Pancreas (tissue), 10 donors: ENCODE results near the gene SNCAIP. TPM values are rescaled to one million over a fixed set of nuclear protein-coding genes. Genes with fewer than 3 reads are reported as not detected.
A peak's percentile ranks its signal among the peaks of the same experiment; 100 is the strongest.

Source experiments
- ATAC-seq, 4 donors: fragments of 200-7000 bp; cut with Tn5 transposase; one replicate each; pipeline versions ENCODE4 v1.8.0 to v1.9.1; 2020; ENCODE audit warnings: mild to moderate bottlenecking in 4 of 4, moderate library complexity in 4 of 4
- DNase-seq, 6 donors: peaks; one replicate each; pipeline ENCODE4 v3.0.0-alpha.2; 2020
- FAIRE-seq: peaks from 2 replicates; lab custom pipeline; 2012; peaks lifted over from hg19 to GRCh38; lab: Jason Lieb, UNC
- H3K27ac ChIP-seq, 4 donors: fragments of 200-600 bp; sonication (generic); 1 replicate in 3 of 4; 2 replicates in 1 of 4; pipeline versions ENCODE4 v1.5.0 to v1.8.0; 2020
- H3K27me3 ChIP-seq, 4 donors: fragments of 200-600 bp; one replicate each; pipeline ENCODE4 v1.8.0; 2021
- H3K36me3 ChIP-seq, 3 donors: fragments of 200-600 bp; sonication (generic) in 1 of 3; one replicate each; pipeline versions ENCODE4 v1.5.0 to v1.8.0; 2020 to 2021
- H3K4me1 ChIP-seq, 3 donors: fragments of 200-600 bp; one replicate each; pipeline ENCODE4 v1.8.0; 2021
- H3K4me3 ChIP-seq, 4 donors: fragments of 200-600 bp; sonication (generic) in 2 of 4; one replicate each; pipeline versions ENCODE4 v1.5.0 to v1.8.0; 2020 to 2021
- H3K9me3 ChIP-seq, 4 donors: fragments of 200-600 bp; one replicate each; pipeline ENCODE4 v1.8.0; 2021
- CTCF ChIP-seq, 4 donors: fragments of 200-600 bp; sonication (generic) in 3 of 4; IDR thresholded peaks; one replicate each; pipeline versions ENCODE4 v1.5.0 to v1.8.0; 2021; ENCODE audit warnings: antibody characterized with exemption in 4 of 4
- WGBS, 2 donors: extraction: QIAGEN DNeasy Blood & Tissue Kit; methylation state at CpG; one replicate each; pipeline ENCODE4 v1.1.7; 2013; 5-methylcytosine and 5-hydroxymethylcytosine counted together
- intact Hi-C, 3 donors: fragments of 100-400 bp; cut with DNase I; formaldehyde crosslinking; loops; one replicate each; pipeline versions ENCODE4 v1.11.1 to v1.14.2; 2022
- polyA plus RNA-seq, 2 donors: library from polyadenylated mRNA; stranded (reverse); fragments of 200-250 nt; gene quantifications; one replicate each; pipeline ENCODE4 v1.2.3, GENCODE V29; 2013
- total RNA-seq, 6 donors: library from RNA; stranded (reverse); fragmentation: NEBNext Ultra II Directional in 4 of 6; extraction: Animal tissue kit (Norgen Biotek cat#: 25700) in 4 of 6; gene quantifications; one replicate each; pipeline versions ENCODE4 v1.2.1 to v1.2.4, GENCODE V29; 2021 to 2023
- donor health status: healthy with polysubstance abuse.
- donor health status: DM: no; HTN: no; CAD: no; lungs with moderate emphysema.
- donor health status: DM: no; HTN: no; CAD: no.
- donor health status: control.
- donor health status: control.
- donor health status: Bipolar disorder and iron deficiency.
- donor health status: DM: yes; HTN: yes; CAD: no.
- donor health status: DM: no; HTN: no; CAD: no.
- donor health status: DM: no; HTN: no; CAD: no.
- donor health status: DM: yes; HTN: yes; CAD: no.

The SNCAIP gene
- total and polyA plus RNA-seq, 8 donors = 0.03 to 1.1 (median 0.28) TPM; not detected in 1

- H3K4me3 ChIP-seq = no peak overlapping the region
- intact Hi-C loops = no loop called here
- FAIRE-seq = no peak
- no peaks in the 10 kb centered on the region for H3K4me1 ChIP-seq
- WGBS, 2 donors = 60 to 80% methylated on average over 2 of the region's 2 CpGs
- no peak for DNase-seq
- no peaks in the 10 kb centered on the region for H3K9me3 ChIP-seq
- no peak for TF ChIP-seq CTCF (IDR thresholded peaks at IDR 0.05)
- H3K27ac ChIP-seq = no peak overlapping the region
- H3K36me3 ChIP-seq = no peaks in the 10 kb centered on the region
- ATAC-seq = no peak
- H3K27me3 ChIP-seq = no peaks in the 10 kb centered on the region
Observed at GRCh38 chr5:122398016-122398415, 86.0 kb downstream of the SNCAIP start.

GRCh38 chr5:122400341-122400740, 88.3 kb downstream of the SNCAIP start:
- FAIRE-seq (no peak), ATAC-seq (no peak), DNase-seq (no peak)
- Histone ChIP-seq H3K27ac (no peak overlapping the region), H3K36me3 (no peaks in the 10 kb centered on the region), H3K4me3 (no peak overlapping the region), H3K4me1 (no peaks in the 10 kb centered on the region), H3K27me3 (no peaks in the 10 kb centered on the region), H3K9me3 (no peaks in the 10 kb centered on the region)
- intact Hi-C loops = no loop called here
- no peak for TF ChIP-seq CTCF (IDR thresholded peaks at IDR 0.05)
- WGBS, 2 donors = 71 to 79% methylated on average over 1 of the region's 1 CpG

- WGBS, 2 donors = 68 to 71% methylated on average over 1 of the region's 1 CpG
- DNase-seq = no peak
- no peak overlapping the region for H3K4me3 ChIP-seq
- TF ChIP-seq CTCF (IDR thresholded peaks at IDR 0.05) = no peak
- no peaks in the 10 kb centered on the region for H3K36me3 ChIP-seq
- no peak overlapping the region for H3K27ac ChIP-seq
- FAIRE-seq = no peak
- no peaks in the 10 kb centered on the region for H3K27me3 ChIP-seq
- H3K9me3 ChIP-seq = no peaks in the 10 kb centered on the region
- intact Hi-C loops = no loop called here
- H3K4me1 ChIP-seq = no peaks in the 10 kb centered on the region
- ATAC-seq = no peak
Observed at GRCh38 chr5:122400938-122401337, 88.9 kb downstream of the SNCAIP start.

GRCh38 chr5:122401976-122402725, 90.1 kb downstream of the SNCAIP start:
- peak in 2 of 4 donors; percentile 51 to 66 for ATAC-seq
- intact Hi-C loops = no loop called here
- Histone ChIP-seq H3K27ac (no peak overlapping the region), H3K4me3 (no peak overlapping the region), H3K4me1 (no peaks in the 10 kb centered on the region), H3K9me3 (no peaks in the 10 kb centered on the region), H3K36me3 (no peaks in the 10 kb centered on the region), H3K27me3 (no peaks in the 10 kb centered on the region)
- 47 to 48% methylated on average over 4 of the region's 4 CpGs for WGBS, 2 donors
- no peak for FAIRE-seq
- no peak for TF ChIP-seq CTCF (IDR thresholded peaks at IDR 0.05)
- no peak for DNase-seq

- intact Hi-C loops = no loop called here
- no peak for ATAC-seq
Observed at GRCh38 chr5:122402955-122403685, 91.1 kb downstream of the SNCAIP start.

More at GRCh38 chr5:122402955-122403685, 91.1 kb downstream of the SNCAIP start:
- Histone ChIP-seq H3K4me1 (no peaks in the 10 kb centered on the region), H3K27ac (no peak overlapping the region), H3K9me3 (no peaks in the 10 kb centered on the region), H3K36me3 (no peaks in the 10 kb centered on the region), H3K27me3 (no peaks in the 10 kb centered on the region), H3K4me3 (no peak overlapping the region)
- 75 to 84% methylated on average over 6 of the region's 6 CpGs for WGBS, 2 donors
- no peak for TF ChIP-seq CTCF (IDR thresholded peaks at IDR 0.05)
- no peak for DNase-seq
- no peak for FAIRE-seq
